ENCODE data around the gene STON2. TPM values are rescaled to one million over a fixed set of nuclear protein-coding genes. Genes with fewer than 3 reads are reported as not detected.

Gene STON2
- polyA plus RNA-seq, 1 experiment = not detected

GRCh38 chr14:81436296-81437138 lies 36.4 kb upstream of the STON2 start:
- ChIA-PET POLR2A (interaction anchor here (2.4 kb wide), 1 partner anchor 216 kb away, joined by 5 read pairs; the partner anchor contains the start of gene GTF2A1), CTCF (interaction anchor here (0.7 to 1.9 kb wide), 3 partner anchors 16 to 28 kb away, joined by 3 to 6 read pairs (median 4); no protein-coding TSS in a partner anchor)
- DNase-seq (ENCODE audit: low read depth, low spot score) = no peak
- Histone ChIP-seq H3K27me3 (ENCODE audit: control insufficient read depth, insufficient read depth, low read length) (peaks cover 54% of the 10 kb centered on the region), H3K9me3 (ENCODE audit: control insufficient read depth, insufficient read depth, low read length) (no peaks in the 10 kb centered on the region; the same call in 1 of the 2 replicates), H3K4me3 (ENCODE audit: low read depth, low read length) (peak overlapping the region; percentile 56), H3K27ac (ENCODE audit: low read depth, low read length) (no peak overlapping the region)
- TF ChIP-seq CTCF (IDR thresholded peaks at IDR 0.05; ENCODE audit: low read depth, low read length) = no peak

GRCh38 chr14:81435391-81436295 lies 35.5 kb upstream of the STON2 start:
- Histone ChIP-seq H3K27ac (ENCODE audit: low read depth, low read length) (no peak overlapping the region), H3K4me3 (ENCODE audit: low read depth, low read length) (peak overlapping the region; percentile 22; the same call in 1 of the 2 replicates), H3K27me3 (ENCODE audit: control insufficient read depth, insufficient read depth, low read length) (peaks cover 52% of the 10 kb centered on the region), H3K9me3 (ENCODE audit: control insufficient read depth, insufficient read depth, low read length) (no peaks in the 10 kb centered on the region; the same call in 1 of the 2 replicates)
- TF ChIP-seq CTCF (IDR thresholded peaks at IDR 0.05; ENCODE audit: low read depth, low read length) = no peak
- no peak for DNase-seq (ENCODE audit: low read depth, low spot score)
- ChIA-PET CTCF (interaction anchor here (0.7 to 1.9 kb wide), 3 partner anchors 17 to 29 kb away, joined by 3 to 6 read pairs (median 4); no protein-coding TSS in a partner anchor), POLR2A (interaction anchor here (2.4 kb wide), 1 partner anchor 215 kb away, joined by 5 read pairs; the partner anchor contains the start of gene GTF2A1)

- TF ChIP-seq CTCF (IDR thresholded peaks at IDR 0.05; ENCODE audit: low read depth, low read length) = no peak
- Histone ChIP-seq H3K27ac (ENCODE audit: low read depth, low read length) (no peak overlapping the region), H3K27me3 (ENCODE audit: control insufficient read depth, insufficient read depth, low read length) (peaks cover 47% of the 10 kb centered on the region), H3K4me3 (ENCODE audit: low read depth, low read length) (no peak overlapping the region), H3K9me3 (ENCODE audit: control insufficient read depth, insufficient read depth, low read length) (no peaks in the 10 kb centered on the region; the same call in 1 of the 2 replicates)
- DNase-seq (ENCODE audit: low read depth, low spot score) = no peak
- ChIA-PET CTCF (interaction anchor here (0.6 to 1.9 kb wide), 2 partner anchors 18 to 30 kb away, joined by 4 to 6 read pairs; no protein-coding TSS in a partner anchor), POLR2A (interaction anchor here (2.4 kb wide), 1 partner anchor 214 kb away, joined by 5 read pairs; the partner anchor contains the start of gene GTF2A1)
Measured at GRCh38 chr14:81435048-81435390, 34.9 kb upstream of the STON2 start.

GRCh38 chr14:81434230-81434629 lies 34.1 kb upstream of the STON2 start:
- Histone ChIP-seq H3K4me3 (ENCODE audit: low read depth, low read length) (no peak overlapping the region), H3K27me3 (ENCODE audit: control insufficient read depth, insufficient read depth, low read length) (peaks cover 47% of the 10 kb centered on the region), H3K9me3 (ENCODE audit: control insufficient read depth, insufficient read depth, low read length) (no peaks in the 10 kb centered on the region; the same call in 1 of the 2 replicates), H3K27ac (ENCODE audit: low read depth, low read length) (no peak overlapping the region)
- TF ChIP-seq CTCF (IDR thresholded peaks at IDR 0.05; ENCODE audit: low read depth, low read length) = no peak
- ChIA-PET POLR2A (interaction anchor here (2.4 kb wide), 1 partner anchor 213 kb away, joined by 5 read pairs; the partner anchor contains the start of gene GTF2A1), CTCF (no interaction called here)
- no peak for DNase-seq (ENCODE audit: low read depth, low spot score)

Data from AG04450 (cell line).